Pancreas (tissue), 10 donors: Measurements from ENCODE around the gene IFI27L1. TPM values are rescaled to one million over a fixed set of nuclear protein-coding genes. Genes with fewer than 3 reads are reported as not detected.

Experiments used
- ATAC-seq, 4 donors: fragments of 200-7000 bp; cut with Tn5 transposase; one replicate each; pipeline versions ENCODE4 v1.8.0 to v1.9.1; 2020; ENCODE audit warnings: mild to moderate bottlenecking in 4 of 4, moderate library complexity in 4 of 4
- DNase-seq, 6 donors: peaks; one replicate each; pipeline ENCODE4 v3.0.0-alpha.2; 2020
- FAIRE-seq: peaks from 2 replicates; lab custom pipeline; 2012; peaks lifted over from hg19 to GRCh38; lab: Jason Lieb, UNC
- H3K27ac ChIP-seq, 4 donors: fragments of 200-600 bp; sonication (generic); 1 replicate in 3 of 4; 2 replicates in 1 of 4; pipeline versions ENCODE4 v1.5.0 to v1.8.0; 2020
- H3K27me3 ChIP-seq, 4 donors: fragments of 200-600 bp; one replicate each; pipeline ENCODE4 v1.8.0; 2021
- H3K36me3 ChIP-seq, 3 donors: fragments of 200-600 bp; sonication (generic) in 1 of 3; one replicate each; pipeline versions ENCODE4 v1.5.0 to v1.8.0; 2020 to 2021
- H3K4me1 ChIP-seq, 3 donors: fragments of 200-600 bp; one replicate each; pipeline ENCODE4 v1.8.0; 2021
- H3K4me3 ChIP-seq, 4 donors: fragments of 200-600 bp; sonication (generic) in 2 of 4; one replicate each; pipeline versions ENCODE4 v1.5.0 to v1.8.0; 2020 to 2021
- H3K9me3 ChIP-seq, 4 donors: fragments of 200-600 bp; one replicate each; pipeline ENCODE4 v1.8.0; 2021
- CTCF ChIP-seq, 4 donors: fragments of 200-600 bp; sonication (generic) in 3 of 4; IDR thresholded peaks; one replicate each; pipeline versions ENCODE4 v1.5.0 to v1.8.0; 2021; ENCODE audit warnings: antibody characterized with exemption in 4 of 4
- WGBS, 2 donors: extraction: QIAGEN DNeasy Blood & Tissue Kit; methylation state at CpG; one replicate each; pipeline ENCODE4 v1.1.7; 2013; 5-methylcytosine and 5-hydroxymethylcytosine counted together
- intact Hi-C, 3 donors: fragments of 100-400 bp; cut with DNase I; formaldehyde crosslinking; loops; one replicate each; pipeline versions ENCODE4 v1.11.1 to v1.14.2; 2022
- polyA plus RNA-seq, 2 donors: library from polyadenylated mRNA; stranded (reverse); fragments of 200-250 nt; gene quantifications; one replicate each; pipeline ENCODE4 v1.2.3, GENCODE V29; 2013
- total RNA-seq, 6 donors: library from RNA; stranded (reverse); fragmentation: NEBNext Ultra II Directional in 4 of 6; extraction: Animal tissue kit (Norgen Biotek cat#: 25700) in 4 of 6; gene quantifications; one replicate each; pipeline versions ENCODE4 v1.2.1 to v1.2.4, GENCODE V29; 2021 to 2023
- donor health status: healthy with polysubstance abuse.
- donor health status: DM: no; HTN: no; CAD: no; lungs with moderate emphysema.
- donor health status: DM: no; HTN: no; CAD: no.
- donor health status: control.
- donor health status: control.
- donor health status: Bipolar disorder and iron deficiency.
- donor health status: DM: yes; HTN: yes; CAD: no.
- donor health status: DM: no; HTN: no; CAD: no.
- donor health status: DM: no; HTN: no; CAD: no.
- donor health status: DM: yes; HTN: yes; CAD: no.

Gene IFI27L1
- total and polyA plus RNA-seq, 8 donors: 3.8 to 14.3 (median 7.7) TPM

GRCh38 chr14:94142247-94142646 is 61.1 kb downstream of the IFI27L1 start:
- H3K27me3 ChIP-seq: no peaks in the 10 kb centered on the region
- no peak overlapping the region for H3K4me3 ChIP-seq
- TF ChIP-seq CTCF (IDR thresholded peaks at IDR 0.05): no peak
- H3K9me3 ChIP-seq: no peaks in the 10 kb centered on the region
- H3K27ac ChIP-seq: no peak overlapping the region
- FAIRE-seq (no peak), DNase-seq (no peak), ATAC-seq (no peak)
- no peaks in the 10 kb centered on the region for H3K4me1 ChIP-seq
- H3K36me3 ChIP-seq: no peaks in the 10 kb centered on the region
- WGBS, 2 donors: 57 to 70% methylated on average over 3 of the region's 3 CpGs
- intact Hi-C loops: no loop called here

- FAIRE-seq: no peak
- Histone ChIP-seq H3K36me3 (no peaks in the 10 kb centered on the region), H3K27ac (no peak overlapping the region), H3K9me3 (no peaks in the 10 kb centered on the region), H3K4me1 (no peaks in the 10 kb centered on the region), H3K4me3 (no peak overlapping the region), H3K27me3 (no peaks in the 10 kb centered on the region)
- intact Hi-C loops: no loop called here
- DNase-seq: no peak
- WGBS, 2 donors: 76 to 88% methylated on average over 1 of the region's 1 CpG
- TF ChIP-seq CTCF (IDR thresholded peaks at IDR 0.05): no peak
- ATAC-seq: no peak
Observed at GRCh38 chr14:94142836-94143235, 61.7 kb downstream of the IFI27L1 start.

- no peak overlapping the region for H3K27ac ChIP-seq
- no peak for DNase-seq
- no peaks in the 10 kb centered on the region for H3K36me3 ChIP-seq
- FAIRE-seq: no peak
- no peaks in the 10 kb centered on the region for H3K4me1 ChIP-seq
- no peak for ATAC-seq
- 80 to 84% methylated on average over 3 of the region's 3 CpGs for WGBS, 2 donors
- H3K27me3 ChIP-seq: no peaks in the 10 kb centered on the region
- TF ChIP-seq CTCF (IDR thresholded peaks at IDR 0.05): no peak
- no peak overlapping the region for H3K4me3 ChIP-seq
- intact Hi-C loops: no loop called here
- H3K9me3 ChIP-seq: no peaks in the 10 kb centered on the region
Observed at GRCh38 chr14:94143239-94143638, 62.1 kb downstream of the IFI27L1 start.

- Histone ChIP-seq H3K4me1 (no peaks in the 10 kb centered on the region), H3K27me3 (no peaks in the 10 kb centered on the region), H3K9me3 (no peaks in the 10 kb centered on the region), H3K36me3 (no peaks in the 10 kb centered on the region), H3K27ac (no peak overlapping the region), H3K4me3 (no peak overlapping the region)
- WGBS, 2 donors: 81 to 90% methylated on average over 4 of the region's 4 CpGs
- no peak for TF ChIP-seq CTCF (IDR thresholded peaks at IDR 0.05)
- FAIRE-seq (no peak), ATAC-seq (no peak), DNase-seq (no peak)
- intact Hi-C loops: no loop called here
Observed at GRCh38 chr14:94143711-94144110, 62.6 kb downstream of the IFI27L1 start.

GRCh38 chr14:94144765-94145164 is 63.7 kb downstream of the IFI27L1 start:
- intact Hi-C loops: no loop called here
- DNase-seq (no peak), ATAC-seq (no peak), FAIRE-seq (no peak)
- Histone ChIP-seq H3K4me1 (no peaks in the 10 kb centered on the region), H3K9me3 (no peaks in the 10 kb centered on the region), H3K4me3 (no peak overlapping the region), H3K36me3 (no peaks in the 10 kb centered on the region), H3K27ac (no peak overlapping the region), H3K27me3 (no peaks in the 10 kb centered on the region)
- TF ChIP-seq CTCF (IDR thresholded peaks at IDR 0.05): no peak
- 61 to 83% methylated on average over 1 of the region's 1 CpG for WGBS, 2 donors
